ENCODE measurements around the gene MARK3.
"Not testable (repeated sequence)": the region's sequence is repeated elsewhere in the genome, so short reads cannot be mapped to it uniquely, and the experiment has no call there.

MARK3 gene

DNA sequence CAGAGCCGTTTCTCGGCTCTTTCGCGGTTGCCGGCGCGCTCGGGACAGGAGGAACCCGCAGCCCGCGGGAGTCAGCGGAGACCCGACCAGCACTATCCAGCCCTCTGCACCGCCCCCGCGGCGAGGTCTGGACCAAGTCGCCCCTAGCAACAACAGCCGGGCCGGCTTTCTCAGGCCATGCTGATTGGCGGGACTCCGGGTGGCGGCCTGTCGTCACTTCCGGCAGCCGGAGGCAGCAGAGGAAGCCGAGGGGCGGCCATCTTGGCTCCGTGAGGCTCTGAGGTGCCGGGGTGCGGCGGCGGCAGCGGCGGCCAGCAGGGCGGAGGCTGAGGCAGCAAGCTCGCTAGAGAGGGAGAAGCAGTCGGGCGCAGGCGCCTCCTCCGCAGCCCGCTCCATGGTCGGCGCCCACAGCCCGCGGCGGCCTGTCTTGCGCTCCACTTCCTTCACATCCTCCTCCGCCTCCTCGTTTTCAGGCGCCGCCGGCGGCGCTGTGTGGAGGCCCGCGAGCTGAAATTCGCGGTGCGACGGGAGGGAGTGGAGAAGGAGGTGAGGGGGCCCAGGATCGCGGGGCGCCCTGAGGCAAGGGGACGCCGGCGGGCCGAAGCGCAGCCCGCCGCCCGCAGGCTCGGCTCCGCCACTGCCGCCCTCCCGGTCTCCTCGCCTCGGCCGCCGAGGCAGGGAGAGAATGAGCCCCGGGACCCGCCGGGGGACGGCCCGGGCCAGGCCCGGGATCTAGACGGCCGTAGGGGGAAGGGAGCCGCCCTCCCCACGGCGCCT is at the start of gene MARK3:
TSS of gene MARK3 (plus strand) at position 264 of the 777 bp plus-strand sequence. CDS start 615 bp downstream, outside the sequence.
- peak; percentile 93 to 96 (median 94) for DNase-seq

DNA sequence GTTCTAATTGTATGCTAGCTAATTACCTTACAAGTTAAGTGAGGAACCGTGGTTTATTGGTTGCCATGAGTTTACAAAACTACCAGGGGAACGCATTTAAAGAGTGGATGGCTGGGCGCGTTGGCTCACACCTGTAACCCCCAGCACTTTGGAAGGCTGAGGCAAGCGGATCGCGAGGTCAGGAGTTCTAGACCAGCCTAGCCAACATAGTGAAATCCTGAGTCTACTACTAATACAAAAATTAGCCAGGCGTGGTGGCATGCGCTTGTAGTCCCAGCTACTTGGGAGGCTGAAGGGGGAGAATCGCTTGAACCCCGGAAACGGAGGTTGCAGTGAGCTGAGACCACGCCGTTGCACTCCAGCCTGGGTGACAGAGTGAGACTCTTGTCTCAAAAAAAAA is 49.0 kb upstream of the MARK3 start:
- DNase-seq: no peak

DNA sequence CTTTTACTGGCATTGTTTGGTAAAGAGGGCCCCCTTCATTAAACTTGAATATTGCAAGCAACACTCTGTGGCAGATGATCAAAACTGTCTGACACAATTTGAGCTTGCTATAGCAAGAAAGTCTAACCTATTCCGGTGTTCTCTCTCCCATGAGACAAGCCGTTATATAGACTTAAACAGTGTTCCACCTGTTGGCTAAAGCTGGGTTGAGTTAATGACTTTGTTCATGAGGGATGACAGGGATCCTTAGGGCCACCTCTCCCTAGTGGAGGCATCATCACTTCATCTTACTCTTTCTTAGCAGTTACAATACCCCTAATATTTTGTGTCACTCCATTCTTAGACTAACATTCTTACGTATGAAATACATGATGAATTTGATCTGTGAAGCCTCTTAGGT is 47.4 kb upstream of the MARK3 start:
- DNase-seq: no peak

DNA sequence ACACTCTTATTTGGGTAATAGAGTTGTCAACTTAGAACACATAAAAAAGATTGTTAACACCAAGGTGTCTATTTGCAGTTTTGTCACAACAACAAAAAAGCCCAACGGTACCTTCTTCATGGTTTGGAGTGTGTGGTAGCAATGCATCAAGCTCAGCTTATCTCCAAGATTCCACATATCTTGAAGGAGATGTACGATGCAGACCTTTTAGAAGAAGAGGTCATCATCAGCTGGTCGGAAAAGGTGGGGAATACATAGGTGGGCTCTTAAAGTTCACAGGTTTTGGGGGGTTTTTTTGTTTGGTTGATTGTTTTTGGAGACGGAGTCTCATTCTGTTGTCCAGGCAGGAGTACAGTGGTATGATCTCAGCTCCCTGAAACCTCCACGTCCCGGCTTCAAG is 45.7 kb upstream of the MARK3 start:
- DNase-seq: no peak

DNA sequence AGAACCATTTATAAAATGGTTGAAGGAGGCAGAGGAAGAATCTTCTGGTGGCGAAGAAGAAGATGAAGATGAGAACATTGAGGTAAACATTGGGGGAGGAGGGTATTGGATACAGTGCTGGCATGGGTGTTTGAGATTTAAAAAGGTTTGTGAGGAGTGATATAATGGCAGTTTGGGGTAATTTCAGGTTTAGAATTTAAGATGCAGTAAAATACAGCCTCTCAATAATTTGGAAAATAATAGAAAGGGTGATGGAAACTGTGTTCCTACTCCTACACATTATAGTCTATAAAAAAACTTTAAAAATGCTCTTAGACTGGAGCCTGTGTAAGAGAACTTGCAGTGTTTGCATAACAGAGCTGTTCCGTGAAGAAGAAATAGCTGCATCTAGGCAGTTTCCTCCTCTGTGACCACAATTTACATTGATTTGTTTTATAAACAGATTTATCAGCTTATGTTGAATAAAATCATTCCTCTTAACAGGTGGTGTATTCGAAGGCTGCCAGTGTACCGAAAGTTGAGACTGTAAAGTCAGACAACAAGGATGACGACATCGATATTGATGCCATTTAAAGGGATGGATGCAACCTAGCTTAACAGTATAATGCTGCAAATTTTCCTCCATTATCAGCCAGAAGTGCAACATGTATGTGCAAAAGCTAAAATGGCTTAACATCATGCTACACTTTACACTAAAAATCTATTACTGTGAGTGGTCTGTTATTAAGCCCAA is 44.6 kb upstream of the MARK3 start:
- no peak for DNase-seq

DNA sequence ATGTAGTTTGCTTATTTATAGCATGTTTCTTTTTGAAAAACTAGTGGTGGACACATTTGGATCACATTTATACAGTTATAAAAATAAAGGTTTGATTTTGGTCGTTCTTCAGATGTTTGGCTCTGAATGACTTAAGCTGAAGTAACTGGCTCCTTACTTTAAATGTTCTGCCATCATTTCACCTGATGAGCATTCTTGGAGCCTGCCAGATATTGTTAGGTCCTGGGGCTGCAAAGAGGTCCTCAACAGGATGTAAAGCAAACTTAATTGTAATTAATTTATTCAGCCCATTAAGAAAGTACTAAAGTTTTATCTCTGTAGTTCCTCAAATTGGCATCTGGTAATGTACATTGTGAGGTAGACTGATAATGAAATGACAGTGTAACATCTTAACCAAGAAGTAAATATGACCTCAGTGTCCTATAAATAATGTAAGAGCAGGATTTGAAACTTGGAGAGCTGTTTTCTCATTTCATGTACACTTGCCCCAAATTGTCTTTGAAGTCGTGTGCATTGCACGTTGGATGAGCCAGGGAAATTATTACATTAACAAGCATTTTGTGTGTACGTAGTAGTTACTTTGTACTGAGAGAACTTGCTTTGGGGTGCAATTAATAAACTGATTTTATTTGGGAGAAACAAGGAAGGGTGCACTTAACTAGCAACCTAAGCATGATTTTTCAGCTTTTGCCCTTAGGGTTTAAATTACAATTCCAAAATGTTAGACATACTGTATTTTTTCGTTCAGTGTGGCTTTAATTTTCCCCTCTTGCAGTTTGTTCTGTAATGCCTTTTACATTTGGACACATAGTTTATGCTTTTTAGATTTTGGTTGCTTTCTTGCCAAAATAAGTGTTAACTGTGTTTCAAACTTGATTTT is 43.7 kb upstream of the MARK3 start:
- no peak for DNase-seq

DNA sequence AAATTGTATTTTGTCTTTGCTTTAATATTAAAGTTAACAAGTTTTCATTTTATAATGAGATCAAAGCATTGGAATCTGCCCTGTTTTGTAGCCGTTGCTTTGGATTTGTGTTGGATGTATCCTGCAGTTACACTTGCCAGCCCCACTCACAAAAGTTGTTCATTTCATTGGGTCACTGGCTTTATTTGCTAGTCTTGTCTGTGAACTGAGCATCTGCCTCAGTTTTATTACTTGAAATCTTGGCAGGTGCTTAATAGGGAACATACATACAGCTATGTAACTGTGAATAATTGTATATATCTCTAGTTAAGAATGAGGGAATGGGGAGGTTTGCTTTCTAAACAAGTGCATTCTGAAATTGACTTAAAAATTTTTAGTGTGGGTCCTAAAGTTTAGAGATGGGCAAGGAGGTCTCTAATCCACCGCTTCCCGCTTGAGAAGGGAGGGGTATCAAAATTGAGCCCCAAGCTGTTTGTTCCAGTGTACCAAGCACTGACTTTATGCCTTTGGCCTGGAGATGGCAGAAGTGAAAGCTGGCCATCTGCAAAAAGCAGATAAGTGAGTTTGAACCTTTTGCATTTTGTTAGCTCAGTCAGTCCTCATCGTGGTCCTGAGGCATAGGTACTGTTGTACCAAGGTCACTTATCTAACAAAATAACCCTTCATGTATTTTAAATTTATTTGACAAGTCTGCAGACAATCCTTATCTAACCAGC is 41.9 kb upstream of the MARK3 start:
- DNase-seq: peak in 1 of 6 experiments; percentile 22

DNA sequence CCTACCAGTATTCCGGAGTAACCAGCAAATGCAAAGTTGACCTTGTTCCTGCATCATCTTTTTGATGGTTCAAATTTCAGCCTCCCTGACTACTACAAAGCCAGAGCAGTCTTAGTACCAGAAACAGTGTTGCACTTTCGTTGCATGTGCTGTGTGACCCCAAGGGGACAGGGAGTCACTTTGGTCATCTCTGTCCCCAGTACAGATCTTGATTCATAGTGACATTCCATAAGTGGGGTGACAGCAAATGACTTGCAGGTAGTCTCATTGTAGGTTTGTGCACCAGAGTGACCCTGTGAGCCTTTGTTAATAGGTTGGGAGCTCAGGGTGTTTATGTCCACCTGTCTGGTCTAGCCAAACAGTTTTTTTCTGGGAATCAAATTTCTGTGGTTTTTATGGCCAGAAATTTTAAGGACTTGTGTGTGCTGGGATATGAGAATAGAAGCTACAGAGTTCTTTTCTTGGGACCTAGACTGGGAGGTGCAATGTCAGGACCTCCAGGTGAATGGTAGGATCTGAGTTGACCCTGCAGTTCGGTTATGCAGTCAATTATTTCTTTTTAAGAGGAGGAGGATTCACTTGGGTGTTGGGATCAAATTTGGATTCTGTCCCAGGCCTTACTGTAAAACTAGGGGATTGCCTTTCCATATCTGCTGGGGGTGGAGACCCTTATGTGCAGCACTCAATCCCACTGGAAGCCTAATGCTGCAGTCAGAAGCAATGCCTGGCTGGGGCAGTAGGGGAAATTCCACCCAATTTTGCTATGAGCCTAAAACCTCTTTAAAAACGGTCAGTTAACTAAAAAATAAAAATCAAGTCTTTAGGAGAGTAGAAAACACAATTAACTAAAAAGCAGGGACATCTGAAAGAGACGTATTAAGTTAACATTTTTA is 41.1 kb upstream of the MARK3 start:
- DNase-seq: no peak

DNA sequence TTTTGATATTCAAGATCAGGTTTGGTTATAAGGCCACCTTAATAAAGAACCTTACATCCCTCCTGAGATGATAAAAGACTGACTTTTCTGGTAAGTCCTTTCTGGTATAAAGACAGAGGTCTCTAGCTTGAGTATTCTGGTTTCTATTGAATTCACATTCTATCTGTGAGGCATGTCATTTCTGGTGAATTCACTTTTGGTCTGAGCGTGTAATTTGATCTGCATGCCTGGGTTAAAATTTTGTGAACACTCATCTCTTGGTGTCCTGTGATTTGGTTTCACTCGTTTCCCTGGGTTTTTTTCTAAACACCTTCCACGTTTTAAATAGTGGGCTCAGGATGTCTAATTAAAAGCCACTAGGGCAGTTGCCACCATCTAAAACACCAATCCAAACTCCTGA is 38.9 kb upstream of the MARK3 start:
- no peak for DNase-seq

DNA sequence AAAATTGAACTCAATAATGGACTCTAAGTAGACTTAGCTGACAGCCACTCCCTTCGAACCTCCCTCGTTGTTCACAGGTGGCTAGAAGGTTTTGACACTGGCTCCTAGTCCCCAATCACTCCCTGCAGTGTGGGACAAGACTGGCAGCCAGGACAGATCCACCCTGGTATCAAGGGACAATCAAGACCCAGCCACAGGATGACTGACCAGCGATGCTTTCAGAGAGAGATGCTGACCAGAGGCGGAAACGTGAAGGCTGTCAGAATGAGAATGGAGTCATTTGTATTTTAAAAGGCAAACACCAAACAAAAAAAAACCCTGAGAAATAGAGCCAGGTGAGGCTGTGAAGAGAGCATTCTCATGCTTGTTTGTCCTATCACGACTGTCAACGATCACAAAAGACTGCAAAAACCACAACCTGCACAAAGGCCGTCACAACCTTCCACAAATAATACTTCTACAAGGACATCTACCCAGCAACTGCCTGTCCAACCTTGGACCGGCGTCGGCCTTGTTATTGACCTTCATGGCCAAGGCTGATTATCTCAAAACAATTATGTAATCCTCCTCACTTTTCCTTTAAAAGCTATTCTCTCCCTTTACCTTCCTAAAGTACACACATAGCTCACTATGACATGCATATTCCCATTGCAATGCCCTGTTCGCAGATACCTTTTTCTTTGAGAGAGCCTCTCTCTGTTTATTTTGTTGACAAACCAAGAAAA is 38.0 kb upstream of the MARK3 start:
- no peak for DNase-seq

DNA sequence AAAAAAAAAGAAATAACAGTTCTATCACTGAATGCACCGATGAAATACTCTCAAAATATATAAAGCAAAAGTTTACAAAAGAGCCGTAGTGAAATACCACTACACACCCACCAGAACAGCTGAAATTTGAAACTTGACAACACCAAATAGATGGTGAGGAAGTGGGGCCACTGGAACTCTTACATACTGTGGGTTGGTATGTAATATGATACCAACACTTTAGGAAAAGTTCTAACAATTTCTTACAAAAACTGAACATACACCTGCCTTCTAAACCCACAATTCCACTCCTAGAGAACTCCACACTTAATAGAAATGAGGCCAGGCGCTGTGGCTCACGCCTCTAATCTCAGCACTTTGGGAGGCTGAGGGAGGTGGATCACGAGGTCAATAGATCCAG is 37.1 kb upstream of the MARK3 start:
- no peak for DNase-seq

DNA sequence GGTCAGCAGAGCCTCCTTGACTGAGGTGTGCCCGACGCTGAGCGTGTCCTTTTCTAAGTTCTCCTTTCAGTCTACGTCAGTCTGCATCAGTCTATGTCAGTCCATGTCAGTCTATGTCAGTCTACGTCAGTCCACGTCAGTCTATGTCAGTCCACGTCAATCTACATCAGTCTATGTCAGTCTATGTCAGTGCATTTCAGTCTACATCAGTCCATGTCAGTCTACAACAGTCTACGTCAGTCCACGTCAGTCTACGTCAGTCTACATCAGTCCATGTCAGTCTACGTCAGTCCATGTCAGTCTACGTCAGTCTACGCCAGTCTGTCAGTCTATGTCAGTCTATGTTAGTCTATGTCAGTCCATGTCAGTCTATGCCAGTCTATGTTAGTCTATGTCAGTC is 35.2 kb upstream of the MARK3 start:
- DNase-seq: no peak

DNA sequence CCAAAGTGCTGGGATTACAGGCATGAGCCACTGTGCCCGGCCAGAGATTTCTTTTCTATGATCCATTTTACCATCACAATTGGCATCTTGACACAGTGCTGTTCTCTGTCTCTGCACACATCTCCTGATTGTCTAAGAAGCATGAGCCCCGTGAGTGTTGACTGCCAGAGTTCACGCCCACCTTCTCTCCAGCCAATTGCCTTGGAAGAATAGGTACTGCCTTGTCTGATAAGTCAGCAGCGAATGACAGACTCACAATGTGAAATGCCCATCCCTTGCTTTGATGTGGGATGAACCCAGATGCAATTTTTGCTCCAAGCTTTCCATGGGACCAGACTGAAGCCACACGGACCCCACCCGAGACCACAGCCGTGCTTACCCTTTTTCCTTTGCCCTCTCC is 31.9 kb upstream of the MARK3 start:
- DNase-seq: no peak

DNA sequence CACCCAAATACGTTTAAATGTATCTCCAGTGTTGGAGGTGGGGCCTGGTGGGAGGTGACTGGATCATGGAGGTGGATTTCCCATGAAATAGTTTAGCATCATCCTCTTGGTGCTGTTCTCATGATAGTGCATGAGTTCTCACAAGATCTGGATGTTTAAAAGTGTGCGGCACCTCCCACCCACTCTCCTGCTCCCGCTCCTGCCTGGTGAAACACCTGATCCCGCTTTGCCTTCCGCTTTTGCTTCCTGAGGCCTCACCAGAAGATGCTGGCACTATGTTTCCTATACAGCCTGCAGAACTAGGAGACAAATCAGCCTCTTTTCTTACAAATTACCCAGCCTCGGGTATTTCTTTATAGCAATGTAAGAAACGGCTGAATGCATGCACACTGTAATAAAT is 31.1 kb upstream of the MARK3 start:
- no peak for DNase-seq

DNA sequence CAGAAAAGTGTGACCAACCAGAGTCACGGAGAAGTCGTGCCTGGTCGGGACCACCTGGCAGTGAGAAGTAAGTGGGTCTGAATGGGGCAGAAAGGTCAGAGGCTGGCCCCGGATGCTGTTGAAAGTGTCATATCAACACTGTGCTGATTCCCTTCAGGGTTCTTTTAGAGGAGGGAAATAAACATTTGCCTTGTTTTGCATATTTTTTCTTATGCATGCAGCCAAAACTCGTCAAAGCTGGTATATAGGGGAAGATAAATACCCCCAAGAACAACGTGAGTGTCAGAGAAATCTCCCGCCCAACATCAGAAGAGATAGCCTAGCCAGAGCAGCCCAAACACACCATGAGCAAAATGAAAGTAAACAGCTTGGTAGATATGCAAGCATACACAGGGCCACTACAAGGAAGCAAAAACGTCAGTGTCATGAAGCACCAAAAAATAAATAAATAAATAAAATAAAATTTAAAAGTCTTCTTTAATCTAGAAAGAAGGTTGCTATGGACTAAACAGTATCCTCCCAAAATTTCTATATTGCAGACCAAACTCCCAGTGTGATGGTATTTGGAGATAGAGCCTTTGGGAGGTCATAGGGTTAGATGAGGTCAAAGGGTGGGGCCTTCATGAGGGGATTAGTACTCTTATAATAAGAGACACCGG is 29.1 kb upstream of the MARK3 start:
- DNase-seq: no peak

DNA sequence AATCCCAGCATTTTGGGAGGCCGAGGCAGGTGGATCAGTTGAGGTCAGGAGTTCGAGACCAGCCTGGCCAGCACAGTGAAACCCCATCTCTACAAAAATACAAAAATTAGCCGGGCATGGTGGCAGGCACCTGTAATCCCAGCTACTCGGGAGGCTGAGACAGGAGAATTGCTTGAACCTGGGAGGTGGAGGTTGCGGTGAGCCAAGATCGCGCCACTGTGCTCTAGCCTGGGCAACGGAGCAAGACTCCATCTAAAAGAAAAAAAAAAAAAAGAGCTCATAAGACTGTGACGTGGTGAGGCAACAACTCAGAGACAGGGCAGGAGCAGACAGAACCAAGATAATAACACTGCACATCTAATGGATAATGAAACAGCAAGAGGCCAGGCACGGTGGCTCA is 27.7 kb upstream of the MARK3 start:
- DNase-seq: not testable (repeated sequence)

DNA sequence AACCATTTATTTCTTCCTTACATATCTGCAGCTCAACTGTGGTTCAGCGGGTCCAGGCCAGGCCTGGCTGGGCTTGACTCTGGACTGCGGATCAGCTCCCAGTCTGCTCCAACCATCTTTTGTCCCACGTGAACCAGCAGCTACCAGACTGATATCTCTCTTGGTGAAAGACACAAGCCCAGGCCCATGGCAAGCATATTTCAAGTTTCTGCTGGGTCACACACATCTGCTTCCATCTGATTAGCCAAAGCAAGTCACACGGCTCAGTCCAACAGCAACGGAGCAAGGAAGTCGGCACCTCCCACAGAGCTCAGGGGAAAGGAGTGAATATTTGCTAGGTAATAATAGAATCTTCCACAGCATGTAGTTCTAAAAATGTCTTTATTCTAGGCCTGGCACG is 24.7 kb upstream of the MARK3 start:
- no peak for DNase-seq

DNA sequence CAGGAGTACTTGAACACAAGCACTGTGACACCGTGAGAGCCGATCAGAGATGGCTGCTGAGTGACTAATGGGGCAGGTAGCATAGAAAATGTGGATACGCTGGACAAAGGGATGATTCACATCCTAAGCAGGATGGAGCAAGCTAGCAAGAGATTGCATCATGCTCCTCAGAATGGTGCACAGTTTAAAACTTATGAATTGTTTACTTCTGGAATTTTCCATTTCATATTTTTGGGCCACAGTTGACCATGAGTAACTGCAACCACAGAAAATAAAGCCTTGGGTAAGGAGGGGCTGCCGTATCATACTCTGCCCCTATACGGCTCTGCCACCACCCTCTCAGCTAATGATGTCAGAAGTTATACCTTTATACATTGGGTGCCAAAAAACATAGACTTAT is 23.3 kb upstream of the MARK3 start:
- no peak for DNase-seq

DNA sequence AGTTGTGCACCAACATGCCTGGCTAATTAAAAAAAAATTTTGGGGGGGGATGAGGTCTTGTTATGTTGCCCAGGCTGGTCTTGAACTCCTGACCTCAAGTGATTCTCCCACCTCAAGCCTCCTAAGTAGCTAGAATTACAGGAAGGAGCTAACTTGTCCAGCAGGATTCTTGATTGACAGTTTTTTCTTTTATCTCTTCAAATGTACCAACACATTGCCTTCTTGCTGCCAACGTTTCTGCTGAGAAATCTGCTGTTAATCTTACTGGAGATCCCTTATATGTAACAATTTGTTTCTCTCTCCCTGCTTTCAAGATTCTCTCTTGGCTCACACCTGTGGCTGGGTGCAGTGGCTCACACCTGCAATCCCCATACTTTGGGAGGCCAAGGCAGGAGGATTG is 22.4 kb upstream of the MARK3 start:
- DNase-seq: no peak

DNA sequence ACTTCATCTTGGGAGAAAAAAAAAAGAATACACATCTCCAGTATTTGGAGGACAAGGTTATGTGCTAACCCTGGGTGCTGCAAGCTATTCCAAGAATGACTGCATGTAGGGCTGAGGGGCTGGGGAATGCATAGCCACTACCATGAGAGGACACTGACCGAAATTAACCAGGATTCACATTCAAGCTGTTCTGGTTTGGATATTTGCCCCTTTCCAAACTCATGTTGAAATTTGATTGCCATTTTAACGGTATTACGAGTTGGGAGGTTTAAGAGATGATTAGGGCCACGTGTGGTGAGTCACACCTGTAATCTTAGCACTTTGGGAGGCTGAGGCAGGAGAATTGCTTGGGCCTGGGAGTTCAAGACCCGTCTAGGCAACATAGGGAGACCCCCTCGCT is 18.5 kb upstream of the MARK3 start:
- DNase-seq: no peak

DNA sequence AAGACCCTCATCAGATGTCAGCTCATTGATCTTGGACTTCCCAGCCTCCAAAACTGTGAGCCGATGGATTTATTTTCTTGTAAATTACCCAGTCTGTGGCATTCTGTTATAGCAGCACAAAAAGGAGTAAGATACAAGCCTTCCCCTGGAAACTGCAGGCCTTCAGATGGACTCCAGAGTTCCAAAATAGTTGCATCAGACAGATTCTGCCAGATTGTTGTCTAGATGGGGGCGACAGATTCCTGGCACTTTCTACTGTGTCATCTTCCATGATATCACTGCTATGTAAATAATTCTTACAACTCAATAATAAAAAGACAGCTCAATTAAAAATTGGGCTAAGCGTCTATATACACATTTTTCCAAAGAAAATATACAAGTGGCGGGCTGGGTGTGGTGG is 17.2 kb upstream of the MARK3 start:
- DNase-seq: no peak
